Lung (tissue), 12 donors: Measurements from ENCODE around the gene SEMA4F. TPM values are rescaled to one million over a fixed set of nuclear protein-coding genes. Genes with fewer than 3 reads are reported as not detected.

ENCODE experiments used
- ATAC-seq: fragments of 200-7000 bp; cut with Tn5 transposase; one replicate; pipeline ENCODE4 v1.9.1; 2020; ENCODE audit warnings: moderate number of reproducible peaks; ENCODE audit not compliant: insufficient read depth, low FRiP score
- DNase-seq, 3 donors: peaks; one replicate each; pipeline ENCODE4 v3.0.0-alpha.2; 2013 to 2017
- H3K27ac ChIP-seq, 2 donors: one replicate each; pipeline ENCODE4 v1.5.1; 2013; ENCODE audit warnings: mild to moderate bottlenecking in 2 of 2, moderate library complexity in 2 of 2, control low read depth in 1 of 2, inconsistent platforms in 1 of 2, low read depth in 1 of 2, low read length in 1 of 2
- H3K27me3 ChIP-seq, 3 donors: one replicate each; pipeline ENCODE4 v1.5.1; 2013; ENCODE audit warnings: low read length in 2 of 3; ENCODE audit not compliant: control insufficient read depth in 3 of 3, insufficient read depth in 3 of 3
- H3K36me3 ChIP-seq, 4 donors: one replicate each; pipeline ENCODE4 v1.5.1; 2013; ENCODE audit warnings: low read length in 4 of 4, mild to moderate bottlenecking in 1 of 4, moderate library complexity in 1 of 4; ENCODE audit not compliant: control insufficient read depth in 4 of 4, insufficient read depth in 4 of 4
- H3K4me1 ChIP-seq, 5 donors: one replicate each; pipeline ENCODE4 v1.5.1; 2013; ENCODE audit warnings: low read length in 5 of 5, mild to moderate bottlenecking in 2 of 5, moderate library complexity in 1 of 5; ENCODE audit not compliant: control insufficient read depth in 5 of 5, insufficient read depth in 5 of 5
- H3K4me3 ChIP-seq: one replicate; pipeline ENCODE4 v1.5.1; 2013; ENCODE audit warnings: mild to moderate bottlenecking, control low read depth, moderate library complexity
- H3K9ac ChIP-seq, 2 donors: one replicate each; pipeline ENCODE4 v1.5.1; 2013; ENCODE audit warnings: low read length in 2 of 2, control low read depth in 1 of 2; ENCODE audit not compliant: insufficient read depth in 1 of 2
- H3K9me3 ChIP-seq, 4 donors: one replicate each; pipeline ENCODE4 v1.5.1; 2013; ENCODE audit warnings: low read length in 3 of 4, mild to moderate bottlenecking in 1 of 4, moderate library complexity in 1 of 4; ENCODE audit not compliant: control insufficient read depth in 4 of 4, insufficient read depth in 3 of 4
- WGBS, 2 donors: extraction: QIAGEN DNeasy Blood & Tissue Kit; methylation state at CpG; one replicate each; pipeline ENCODE4 v1.1.7; 2013; 5-methylcytosine and 5-hydroxymethylcytosine counted together
- polyA plus RNA-seq, 2 donors: library from polyadenylated mRNA; stranded (reverse); fragments of 200-250 nt; gene quantifications; one replicate each; pipeline ENCODE4 v1.2.1, GENCODE V29; 2013
- total RNA-seq, 2 donors: library from RNA; depleted of rRNA in 1 of 2; stranded (reverse); fragments of >200 nt in 1 of 2; gene quantifications; one replicate each; pipeline ENCODE4 v1.2.1, GENCODE V29; 2014 to 2021
- TF ChIP-seq, protein P1 (sequence below): IDR thresholded peaks from 2 replicates; pipeline ENCODE4 v1.5.1; 2012; ENCODE audit warnings: mild to moderate bottlenecking; ENCODE audit errors: control extremely low read depth, extremely low read depth
- donor health status: control.
- donor health status: control.
- donor health status: Bipolar disorder and iron deficiency.
- donor health status: healthy.
- donor health status: DM: yes; HTN: yes; CAD: no.

SEMA4F gene
- total and polyA plus RNA-seq, 4 donors, result 3.0 to 9.6 (median 4.2) TPM

DNA sequence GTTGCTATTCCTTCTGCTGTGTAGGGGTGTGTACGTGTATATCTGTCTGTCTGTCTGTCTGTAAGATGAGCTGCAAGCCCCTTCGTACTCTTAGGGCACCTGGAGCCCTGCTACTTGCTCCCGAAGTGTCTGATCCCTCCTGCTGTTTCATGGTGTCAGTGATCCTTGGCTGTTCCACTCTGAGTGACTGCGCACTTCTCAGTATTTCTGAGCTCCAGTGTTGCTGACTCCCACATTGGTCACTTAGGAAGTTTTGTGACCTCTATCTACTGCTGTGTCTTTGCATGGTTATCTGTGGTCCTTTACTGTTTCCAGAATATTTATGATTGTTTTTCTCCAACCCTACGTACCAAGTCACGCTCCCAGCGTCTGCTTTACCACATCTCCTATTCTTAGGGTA lies 16.2 kb downstream of the SEMA4F start:
- DNase-seq (no peak), ATAC-seq (no peak)
- Histone ChIP-seq H3K4me1 (peaks cover 0 to 2% (median 0%) of the 10 kb centered on the region in 5 donors), H3K36me3 (peaks cover 0 to 8% (median 1%) of the 10 kb centered on the region in 4 donors), H3K4me3 (no peak overlapping the region), H3K27me3 (no peaks in the 10 kb centered on the region), H3K9ac (no peak overlapping the region), H3K27ac (no peak overlapping the region), H3K9me3 (no peaks in the 10 kb centered on the region)
- WGBS, 2 donors, result 96% methylated on average over 7 of the region's 7 CpGs
- TF ChIP-seq, protein P1, sequence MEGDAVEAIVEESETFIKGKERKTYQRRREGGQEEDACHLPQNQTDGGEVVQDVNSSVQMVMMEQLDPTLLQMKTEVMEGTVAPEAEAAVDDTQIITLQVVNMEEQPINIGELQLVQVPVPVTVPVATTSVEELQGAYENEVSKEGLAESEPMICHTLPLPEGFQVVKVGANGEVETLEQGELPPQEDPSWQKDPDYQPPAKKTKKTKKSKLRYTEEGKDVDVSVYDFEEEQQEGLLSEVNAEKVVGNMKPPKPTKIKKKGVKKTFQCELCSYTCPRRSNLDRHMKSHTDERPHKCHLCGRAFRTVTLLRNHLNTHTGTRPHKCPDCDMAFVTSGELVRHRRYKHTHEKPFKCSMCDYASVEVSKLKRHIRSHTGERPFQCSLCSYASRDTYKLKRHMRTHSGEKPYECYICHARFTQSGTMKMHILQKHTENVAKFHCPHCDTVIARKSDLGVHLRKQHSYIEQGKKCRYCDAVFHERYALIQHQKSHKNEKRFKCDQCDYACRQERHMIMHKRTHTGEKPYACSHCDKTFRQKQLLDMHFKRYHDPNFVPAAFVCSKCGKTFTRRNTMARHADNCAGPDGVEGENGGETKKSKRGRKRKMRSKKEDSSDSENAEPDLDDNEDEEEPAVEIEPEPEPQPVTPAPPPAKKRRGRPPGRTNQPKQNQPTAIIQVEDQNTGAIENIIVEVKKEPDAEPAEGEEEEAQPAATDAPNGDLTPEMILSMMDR, result no peak

DNA sequence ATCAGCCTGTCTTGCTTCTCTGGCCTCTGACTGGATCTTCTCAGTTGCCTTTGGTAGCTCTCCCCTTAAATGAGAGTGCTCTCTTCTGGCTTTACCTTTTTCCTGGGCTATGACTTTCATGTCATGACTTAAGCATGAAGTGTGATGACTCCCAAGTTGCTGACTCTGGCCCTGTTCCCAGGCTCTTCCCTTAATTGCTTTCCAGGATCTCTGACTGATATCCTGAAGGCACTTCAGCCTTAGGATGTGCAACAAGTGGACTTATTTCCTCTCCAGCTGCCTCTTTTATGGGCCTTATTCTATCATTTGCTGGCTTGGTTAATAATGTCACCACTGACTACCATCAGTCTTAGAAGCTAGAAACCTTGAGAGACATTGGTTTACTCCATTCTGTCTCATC lies 17.4 kb downstream of the SEMA4F start:
- no peak for ATAC-seq
- H3K9ac ChIP-seq, result no peak overlapping the region
- H3K36me3 ChIP-seq, result peaks cover 0 to 14% (median 11%) of the 10 kb centered on the region in 4 donors

DNA sequence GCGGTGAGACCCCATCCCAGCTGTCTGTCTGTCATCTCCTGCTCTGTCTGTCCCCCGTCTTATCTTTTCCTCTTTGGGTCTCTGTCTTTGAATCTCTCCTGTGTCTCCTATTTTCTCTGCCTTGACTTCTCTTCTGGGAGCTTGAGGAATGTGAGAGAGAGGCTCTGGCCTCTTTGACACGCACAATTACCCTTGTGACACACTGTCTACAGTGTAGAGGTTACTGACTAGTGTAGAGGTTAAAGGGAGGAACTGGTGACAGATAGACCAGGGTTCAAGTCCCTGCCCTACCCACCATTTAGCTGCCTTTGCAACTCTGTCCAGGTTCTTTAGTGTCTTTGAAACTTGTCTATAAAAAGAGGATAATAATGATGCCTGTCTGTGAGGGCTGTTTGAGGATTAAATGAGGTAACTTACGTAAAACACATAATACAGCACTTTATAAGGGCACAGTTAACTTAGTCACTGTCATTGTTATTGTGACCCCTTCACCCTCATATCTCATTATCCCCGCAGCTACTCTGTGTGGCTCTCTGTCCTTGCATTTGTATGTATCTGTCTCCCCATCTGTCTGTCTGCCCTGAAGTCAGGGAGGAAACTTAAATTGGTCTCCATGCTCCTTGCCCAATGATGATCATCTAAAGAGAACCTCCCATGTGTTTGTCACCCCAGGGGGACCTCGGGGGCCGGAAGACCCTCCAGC lies 19.9 kb downstream of the SEMA4F start:
- peaks cover 0 to 14% (median 12%) of the 10 kb centered on the region in 4 donors for H3K36me3 ChIP-seq
- no peak overlapping the region for H3K27ac ChIP-seq
- DNase-seq (no peak), ATAC-seq (no peak)
- H3K4me1 ChIP-seq, result peaks cover 0 to 2% (median 0%) of the 10 kb centered on the region in 5 donors
- no peak overlapping the region for H3K9ac ChIP-seq
- no peaks in the 10 kb centered on the region for H3K9me3 ChIP-seq
- TF ChIP-seq, protein P1, result no peak
- WGBS, 2 donors, result 82 to 85% methylated on average over 7 of the region's 7 CpGs
- H3K27me3 ChIP-seq, result no peaks in the 10 kb centered on the region
- H3K4me3 ChIP-seq, result no peak overlapping the region

More for the DNA sequence above, 17.4 kb downstream of the SEMA4F start:
- TF ChIP-seq, protein P1, result no peak
- no peak for DNase-seq
- Histone ChIP-seq H3K4me1 (peaks cover 0 to 2% (median 0%) of the 10 kb centered on the region in 5 donors), H3K27me3 (no peaks in the 10 kb centered on the region), H3K9me3 (no peaks in the 10 kb centered on the region), H3K27ac (no peak overlapping the region), H3K4me3 (no peak overlapping the region)

DNA sequence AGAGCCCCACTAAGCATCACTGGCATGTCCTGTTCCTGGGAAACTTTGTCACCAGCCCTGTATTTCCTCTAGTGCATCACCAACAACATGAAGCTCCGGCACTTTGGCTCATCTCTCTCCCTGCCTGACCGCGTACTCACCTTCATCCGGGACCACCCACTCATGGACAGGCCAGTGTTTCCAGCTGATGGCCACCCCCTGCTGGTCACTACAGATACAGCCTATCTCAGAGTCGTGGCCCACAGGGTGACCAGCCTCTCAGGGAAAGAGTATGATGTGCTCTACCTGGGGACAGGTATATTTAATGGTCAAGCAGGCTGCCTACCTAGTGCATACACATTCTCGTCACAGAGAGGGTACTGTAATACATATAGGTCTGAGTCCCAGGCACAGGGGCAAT lies 21.0 kb downstream of the SEMA4F start:
- no peak for DNase-seq
- Histone ChIP-seq H3K4me1 (peaks cover 0 to 2% (median 0%) of the 10 kb centered on the region in 5 donors), H3K9me3 (no peaks in the 10 kb centered on the region), H3K4me3 (no peak overlapping the region), H3K36me3 (peaks cover 5 to 23% (median 16%) of the 10 kb centered on the region in 4 donors), H3K9ac (no peak overlapping the region), H3K27ac (no peak overlapping the region), H3K27me3 (no peaks in the 10 kb centered on the region)
- ATAC-seq, result no peak
- TF ChIP-seq, protein P1, result no peak
- 92 to 98% methylated on average over 6 of the region's 6 CpGs for WGBS, 2 donors
